T-cell (primary cell): Measurements from ENCODE around the gene LSS. TPM values are rescaled to one million over a fixed set of nuclear protein-coding genes. Genes with fewer than 3 reads are reported as not detected.
A peak's percentile ranks its signal among the peaks of the same experiment; 100 is the strongest.
"Not testable (repeated sequence)": the region's sequence is repeated elsewhere in the genome, so short reads cannot be mapped to it uniquely, and the experiment has no call there.

Source experiments
- ATAC-seq, 4 experiments: fragments of 200-7000 bp in 3 of 4; fragments of 150-1000 bp in 1 of 4; cut with Tn5 transposase; replicated peaks in 1 of 4; 1 replicate in 3 of 4; 2 replicates in 1 of 4; pipeline ENCODE4 v1.10.0; 2021; ENCODE audit warnings: moderate library complexity in 3 of 4, mild to moderate bottlenecking in 2 of 4, moderate number of reproducible peaks in 1 of 4
- CTCF ChIA-PET, 2 donors: fragments of 300-600 bp; sonication (Branson Sonifier 250); formaldehyde crosslinking; loops; one replicate each; lab custom pipeline; 2022; ENCODE audit warnings: antibody characterized with exemption in 2 of 2; lab: Charles Lee
- POLR2A ChIA-PET, 2 donors: fragments of 300-600 bp; sonication (Branson Sonifier 250); formaldehyde crosslinking; loops; one replicate each; lab custom pipeline; 2022; ENCODE audit warnings: antibody characterized with exemption in 2 of 2; lab: Charles Lee
- DNase-seq, 35 experiments: peaks; one replicate each; pipeline versions ENCODE4 v3.0.0 to v3.0.0-alpha.2; 2013 to 2023
- H3K27ac ChIP-seq: one replicate; pipeline ENCODE4 v1.5.1; 2013; ENCODE audit warnings: low read length
- H3K27me3 ChIP-seq, 2 experiments: replicated peaks in 1 of 2; 1 replicate in 1 of 2; 2 replicates in 1 of 2; pipeline versions ENCODE4 v1.6.1 to v1.7.0; 2013; ENCODE audit warnings: low read length in 1 of 2, mixed read lengths in 1 of 2; ENCODE audit not compliant: control insufficient read depth in 2 of 2, insufficient read depth in 2 of 2; ENCODE audit errors: extremely low read depth in 1 of 2
- H3K36me3 ChIP-seq, 2 donors: 1 replicate in 1 of 2; 2 replicates in 1 of 2; pipeline versions ENCODE4 v1.6.1 to v1.7.0; 2013; ENCODE audit warnings: low read length in 1 of 2; ENCODE audit not compliant: control insufficient read depth in 2 of 2, insufficient read depth in 1 of 2; ENCODE audit errors: extremely low read depth in 1 of 2
- H3K4me1 ChIP-seq, 2 experiments: 1 replicate in 1 of 2; 2 replicates in 1 of 2; pipeline versions ENCODE4 v1.6.1 to v1.7.0; 2013; ENCODE audit warnings: low read length in 2 of 2, mixed read lengths in 1 of 2; ENCODE audit not compliant: insufficient read depth in 2 of 2, control insufficient read depth in 1 of 2; ENCODE audit errors: extremely low read depth in 1 of 2
- H3K4me3 ChIP-seq, 2 donors: 1 replicate in 1 of 2; 2 replicates in 1 of 2; pipeline versions ENCODE4 v1.5.1 to v1.7.0; 2013; ENCODE audit warnings: mild to moderate bottlenecking in 2 of 2, low read length in 1 of 2, moderate library complexity in 1 of 2; ENCODE audit not compliant: control insufficient read depth in 1 of 2; ENCODE audit errors: extremely low read depth in 1 of 2
- H3K9me3 ChIP-seq: 2 replicates; pipeline ENCODE4 v1.7.0; 2013
- H3K27ac Mint-ChIP-seq, 2 donors: one replicate each; pipeline ENCODE4 v1.8.0; 2020 to 2021; ENCODE audit warnings: mild to moderate bottlenecking in 2 of 2, mixed read lengths in 2 of 2
- H3K27me3 Mint-ChIP-seq, 2 donors: one replicate each; pipeline ENCODE4 v1.8.0; 2021 to 2022; ENCODE audit warnings: mixed read lengths in 2 of 2
- H3K36me3 Mint-ChIP-seq: one replicate; pipeline ENCODE4 v1.8.0; 2021; ENCODE audit warnings: mixed read lengths
- H3K4me1 Mint-ChIP-seq, 3 donors: one replicate each; pipeline ENCODE4 v1.8.0; 2020 to 2022; ENCODE audit warnings: mixed read lengths in 3 of 3, mild to moderate bottlenecking in 1 of 3
- H3K4me3 Mint-ChIP-seq, 3 donors: one replicate each; pipeline ENCODE4 v1.8.0; 2020 to 2022; ENCODE audit warnings: mild to moderate bottlenecking in 3 of 3, mixed read lengths in 3 of 3, moderate library complexity in 3 of 3
- H3K9me3 Mint-ChIP-seq, 3 donors: one replicate each; pipeline ENCODE4 v1.8.0; 2020 to 2022; ENCODE audit warnings: mixed read lengths in 3 of 3
- WGBS: methylation state at CpG from one replicate; pipeline ENCODE4 v1.1.5; 2013; ENCODE audit warnings: missing lambda C conversion rate; ENCODE audit not compliant: insufficient coverage; 5-methylcytosine and 5-hydroxymethylcytosine counted together
- total RNA-seq, 35 experiments: library from RNA in 6 of 35; stranded (reverse) in 6 of 35; fragments of 120-200 nt in 1 of 35; gene quantifications; one replicate each; pipeline versions ENCODE4 v1.2.1 to v1.2.4 and lab custom pipeline; 2013 to 2026

The LSS gene
- total RNA-seq, 5 donors from 2014 or later (not counting 1 experiment from before 2014, with no cell fraction given): 41.3 to 63.0 (median 49.4) TPM

- Histone ChIP-seq H3K36me3 (peaks cover 21 to 35% of the 10 kb centered on the region in 2 donors), H3K4me1 (no peaks in the 10 kb centered on the region), H3K27me3 (no peaks in the 10 kb centered on the region), H3K27ac (no peak overlapping the region), H3K4me3 (no peak overlapping the region), H3K9me3 (no peaks in the 10 kb centered on the region)
- ATAC-seq (no peak), DNase-seq (peak in 1 of 35 experiments; percentile 8)
- Mint-ChIP-seq H3K27me3 (no peaks in the 10 kb centered on the region), H3K27ac (peak overlapping the region in 1 of 2 donors; percentile 52), H3K9me3 (no peaks in the 10 kb centered on the region), H3K4me3 (no peak overlapping the region), H3K36me3 (peaks cover 54% of the 10 kb centered on the region), H3K4me1 (peaks cover 0 to 2% (median 0%) of the 10 kb centered on the region in 3 donors)
- POLR2A ChIA-PET: no interaction called here
- CTCF ChIA-PET: no interaction called here
- 92% methylated on average over 5 of the region's 6 CpGs for WGBS
Measured at GRCh38 chr21:46202592-46203202, 25.9 kb downstream of the LSS start.

- H3K9me3 ChIP-seq, POLR2A ChIA-PET, H3K27ac Mint-ChIP-seq, H3K27ac ChIP-seq, H3K27me3 Mint-ChIP-seq, DNase-seq, ATAC-seq, H3K4me3 ChIP-seq, H3K9me3 Mint-ChIP-seq, H3K4me3 Mint-ChIP-seq, CTCF ChIA-PET, H3K27me3 ChIP-seq, H3K4me1 ChIP-seq, H3K4me1 Mint-ChIP-seq: not testable (repeated sequence)
- peaks cover 14 to 32% of the 10 kb centered on the region in 2 donors for H3K36me3 ChIP-seq
- no CpG with 5 or more reads among the region's 8 CpGs for WGBS
- H3K36me3 Mint-ChIP-seq: peaks cover 60% of the 10 kb centered on the region
Measured at GRCh38 chr21:46200877-46201803, 27.4 kb downstream of the LSS start.

GRCh38 chr21:46199436-46200373, 28.9 kb downstream of the LSS start:
- H3K36me3 ChIP-seq: peaks cover 19 to 37% of the 10 kb centered on the region in 2 donors
- Mint-ChIP-seq H3K27ac (no peak overlapping the region), H3K4me1 (peaks cover 0 to 2% (median 0%) of the 10 kb centered on the region in 3 donors), H3K9me3 (no peaks in the 10 kb centered on the region), H3K36me3 (peaks cover 51% of the 10 kb centered on the region), H3K4me3 (no peak overlapping the region), H3K27me3 (no peaks in the 10 kb centered on the region)
- no peak overlapping the region for H3K27ac ChIP-seq
- 79% methylated on average over 5 of the region's 13 CpGs for WGBS
- H3K4me1 ChIP-seq: no peaks in the 10 kb centered on the region
- CTCF ChIA-PET: no interaction called here
- H3K27me3 ChIP-seq: no peaks in the 10 kb centered on the region
- no peaks in the 10 kb centered on the region for H3K9me3 ChIP-seq
- no peak overlapping the region for H3K4me3 ChIP-seq
- DNase-seq: no peak
- POLR2A ChIA-PET: no interaction called here
- ATAC-seq: no peak

- H3K27me3 ChIP-seq: no peaks in the 10 kb centered on the region
- Mint-ChIP-seq H3K4me1 (no peaks in the 10 kb centered on the region), H3K36me3 (peaks cover 49% of the 10 kb centered on the region), H3K9me3 (no peaks in the 10 kb centered on the region), H3K27ac (no peak overlapping the region), H3K4me3 (no peak overlapping the region), H3K27me3 (no peaks in the 10 kb centered on the region)
- no peak for ATAC-seq
- ChIA-PET CTCF (no interaction called here), POLR2A (no interaction called here)
- no peaks in the 10 kb centered on the region for H3K9me3 ChIP-seq
- H3K4me3 ChIP-seq: no peak overlapping the region
- no peaks in the 10 kb centered on the region for H3K4me1 ChIP-seq
- H3K27ac ChIP-seq: no peak overlapping the region
- H3K36me3 ChIP-seq: peaks cover 22 to 41% of the 10 kb centered on the region in 2 donors
- peak in 1 of 35 experiments; percentile 7 for DNase-seq
- WGBS: 91% methylated on average over 14 of the region's 20 CpGs
Measured at GRCh38 chr21:46196733-46197132, 31.8 kb downstream of the LSS start.

- DNase-seq: peak in 1 of 35 experiments; percentile 6
- no peaks in the 10 kb centered on the region for H3K9me3 ChIP-seq
- POLR2A ChIA-PET: no interaction called here
- Mint-ChIP-seq H3K27ac (no peak overlapping the region), H3K27me3 (no peaks in the 10 kb centered on the region), H3K36me3 (peaks cover 47% of the 10 kb centered on the region), H3K4me3 (no peak overlapping the region), H3K4me1 (no peaks in the 10 kb centered on the region), H3K9me3 (no peaks in the 10 kb centered on the region)
- CTCF ChIA-PET: no interaction called here
- no peak overlapping the region for H3K27ac ChIP-seq
- no peak overlapping the region for H3K4me3 ChIP-seq
- 93% methylated on average over 17 of the region's 20 CpGs for WGBS
- H3K4me1 ChIP-seq: no peaks in the 10 kb centered on the region
- H3K36me3 ChIP-seq: peaks cover 22 to 40% of the 10 kb centered on the region in 2 donors
- no peak for ATAC-seq
- H3K27me3 ChIP-seq: no peaks in the 10 kb centered on the region
Measured at GRCh38 chr21:46195595-46196195, 32.9 kb downstream of the LSS start.
